ENCODE results near the gene TMEM86B.

DNA sequence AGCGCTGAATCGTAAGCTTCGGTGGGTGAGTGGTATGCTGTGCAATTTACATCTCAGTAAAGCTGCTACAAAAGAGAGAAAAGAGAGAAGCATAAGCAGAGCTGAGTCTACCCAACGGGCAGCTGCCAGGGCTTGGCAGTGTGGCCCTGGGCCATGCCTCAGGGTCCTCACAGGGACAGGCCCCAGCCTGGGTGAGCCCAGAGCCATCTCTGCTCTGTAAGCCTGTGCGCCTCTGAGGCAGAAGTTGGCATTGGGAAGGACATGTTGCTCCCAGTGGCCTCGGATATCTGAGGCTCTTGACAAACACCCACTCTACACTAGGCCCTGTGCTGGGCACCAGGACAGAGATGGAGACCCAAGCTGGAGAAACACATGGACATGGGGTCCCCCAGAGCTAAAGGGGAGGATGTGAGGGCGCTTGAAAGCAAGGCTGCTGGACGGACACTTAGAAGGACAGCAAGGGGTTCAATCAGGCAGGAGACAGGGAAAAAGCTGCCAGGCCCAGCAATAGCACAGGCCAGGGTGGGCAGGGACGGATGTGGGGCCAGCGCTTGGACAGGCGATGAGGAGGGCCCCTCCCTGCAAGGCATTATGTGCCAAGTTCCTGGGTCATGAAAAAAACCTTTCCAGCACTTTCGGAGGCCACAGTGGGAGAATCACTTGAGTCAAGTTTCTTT, 15.6 kb upstream of the TMEM86B start:
- TF ChIP-seq, protein P1, sequence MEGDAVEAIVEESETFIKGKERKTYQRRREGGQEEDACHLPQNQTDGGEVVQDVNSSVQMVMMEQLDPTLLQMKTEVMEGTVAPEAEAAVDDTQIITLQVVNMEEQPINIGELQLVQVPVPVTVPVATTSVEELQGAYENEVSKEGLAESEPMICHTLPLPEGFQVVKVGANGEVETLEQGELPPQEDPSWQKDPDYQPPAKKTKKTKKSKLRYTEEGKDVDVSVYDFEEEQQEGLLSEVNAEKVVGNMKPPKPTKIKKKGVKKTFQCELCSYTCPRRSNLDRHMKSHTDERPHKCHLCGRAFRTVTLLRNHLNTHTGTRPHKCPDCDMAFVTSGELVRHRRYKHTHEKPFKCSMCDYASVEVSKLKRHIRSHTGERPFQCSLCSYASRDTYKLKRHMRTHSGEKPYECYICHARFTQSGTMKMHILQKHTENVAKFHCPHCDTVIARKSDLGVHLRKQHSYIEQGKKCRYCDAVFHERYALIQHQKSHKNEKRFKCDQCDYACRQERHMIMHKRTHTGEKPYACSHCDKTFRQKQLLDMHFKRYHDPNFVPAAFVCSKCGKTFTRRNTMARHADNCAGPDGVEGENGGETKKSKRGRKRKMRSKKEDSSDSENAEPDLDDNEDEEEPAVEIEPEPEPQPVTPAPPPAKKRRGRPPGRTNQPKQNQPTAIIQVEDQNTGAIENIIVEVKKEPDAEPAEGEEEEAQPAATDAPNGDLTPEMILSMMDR (IDR thresholded peaks at IDR 0.05): no peak
- TF ChIP-seq EZH2phosphoT487 (IDR thresholded peaks at IDR 0.05): no peak
